Caco-2 (cell line): ENCODE results near the gene CXCL9. TPM values are rescaled to one million over a fixed set of nuclear protein-coding genes. Genes with fewer than 3 reads are reported as not detected.

Experiments used
- BruUV-seq: library from RNA; stranded (reverse); fragments of 400-500 nt; replicated peaks from 2 replicates; lab custom pipeline; 2021; lab: Mats Ljungman, UMichigan
- CTCF ChIA-PET: fragments of 300-600 bp; sonication (Branson Sonifier 250); formaldehyde crosslinking; loops from one replicate; lab custom pipeline; 2022; ENCODE audit warnings: antibody characterized with exemption; lab: Charles Lee
- POLR2A ChIA-PET: fragments of 300-600 bp; sonication (Branson Sonifier 250); formaldehyde crosslinking; loops from one replicate; lab custom pipeline; 2022; ENCODE audit warnings: antibody characterized with exemption; lab: Charles Lee
- DNase-seq, 2 experiments: peaks; one replicate each; pipeline versions ENCODE4 v3.0.0 to v3.0.0-alpha.2; 2020 to 2022
- H3K27me3 ChIP-seq: replicated peaks from 2 replicates; pipeline ENCODE4 v1.6.0; 2011; ENCODE audit warnings: low read length; ENCODE audit not compliant: control insufficient read depth, insufficient read depth
- H3K36me3 ChIP-seq: 2 replicates; pipeline ENCODE4 v1.5.1; 2011; ENCODE audit warnings: low read length; ENCODE audit not compliant: control insufficient read depth, insufficient read depth
- H3K4me1 ChIP-seq: fragments of 250-450 bp; sonication (Bioruptor Pico); 2 replicates; pipeline ENCODE4 v1.5.1; 2020; ENCODE audit warnings: mild to moderate bottlenecking
- H3K4me3 ChIP-seq: 2 replicates; pipeline ENCODE4 v1.5.1; 2011; ENCODE audit warnings: low read depth, mild to moderate bottlenecking, control low read depth, low read length
- H3K9me3 ChIP-seq: fragments of 250-450 bp; sonication (Bioruptor Pico); 2 replicates; pipeline ENCODE4 v1.5.1; 2020; ENCODE audit warnings: mild to moderate bottlenecking, moderate library complexity
- H3K27ac Mint-ChIP-seq: one replicate; pipeline ENCODE4 v1.8.0; 2022; ENCODE audit warnings: mixed read lengths; ENCODE audit not compliant: unreplicated experiment
- H3K27me3 Mint-ChIP-seq: one replicate; pipeline ENCODE4 v1.8.0; 2022; ENCODE audit warnings: mixed read lengths; ENCODE audit not compliant: insufficient read depth, unreplicated experiment
- H3K36me3 Mint-ChIP-seq: one replicate; pipeline ENCODE4 v1.8.0; 2022; ENCODE audit warnings: mild to moderate bottlenecking, mixed read lengths; ENCODE audit not compliant: insufficient read depth, unreplicated experiment
- H3K4me1 Mint-ChIP-seq: one replicate; pipeline ENCODE4 v1.8.0; 2022; ENCODE audit warnings: low read depth, mixed read lengths; ENCODE audit not compliant: unreplicated experiment
- H3K4me3 Mint-ChIP-seq: one replicate; pipeline ENCODE4 v1.8.0; 2022; ENCODE audit warnings: mild to moderate bottlenecking, moderate library complexity, mixed read lengths; ENCODE audit not compliant: unreplicated experiment
- H3K9me3 Mint-ChIP-seq: one replicate; pipeline ENCODE4 v1.8.0; 2022; ENCODE audit warnings: mixed read lengths; ENCODE audit not compliant: unreplicated experiment
- CTCF ChIP-seq, 2 experiments: fragments of 200-600 bp in 1 of 2; IDR thresholded peaks; 1 replicate in 1 of 2; 2 replicates in 1 of 2; pipeline versions ENCODE4 v1.5.1 to v1.8.0; 2011 to 2022; ENCODE audit warnings: antibody characterized with exemption in 1 of 2, control low read depth in 1 of 2, inconsistent platforms in 1 of 2, low read depth in 1 of 2, low read length in 1 of 2, mild to moderate bottlenecking in 1 of 2, moderate library complexity in 1 of 2; ENCODE audit not compliant: insufficient read depth in 1 of 2, severe bottlenecking in 1 of 2, unreplicated experiment in 1 of 2
- intact Hi-C: fragments of 100-400 bp; cut with micrococcal nuclease; formaldehyde crosslinking; loops from one replicate; pipeline ENCODE4 v1.10.0; 2022; ENCODE audit not compliant: unreplicated experiment
- total RNA-seq: library from RNA; stranded (reverse); gene quantifications from 2 replicates; pipeline ENCODE4 v1.2.3, GENCODE V29; 2022

CXCL9 gene
- total RNA-seq, 1 experiment from 2014 or later = not detected

- no TSS peak for BruUV-seq
- Histone ChIP-seq H3K4me3 (no peak overlapping the region), H3K9me3 (no peaks in the 10 kb centered on the region), H3K27me3 (no peaks in the 10 kb centered on the region), H3K36me3 (no peaks in the 10 kb centered on the region), H3K4me1 (no peaks in the 10 kb centered on the region)
- Mint-ChIP-seq H3K4me3 (no peak overlapping the region), H3K36me3 (no peaks in the 10 kb centered on the region), H3K27me3 (no peaks in the 10 kb centered on the region), H3K9me3 (no peaks in the 10 kb centered on the region), H3K4me1 (no peaks in the 10 kb centered on the region), H3K27ac (no peak overlapping the region)
- intact Hi-C loops = no loop called here
- POLR2A ChIA-PET = no interaction called here
- no peak for TF ChIP-seq CTCF (IDR thresholded peaks at IDR 0.05; ENCODE audit: insufficient read depth in 1 of 2, low read depth in 1 of 2, low read length in 1 of 2, severe bottlenecking in 1 of 2, unreplicated experiment in 1 of 2)
- no peak for DNase-seq
- CTCF ChIA-PET = no interaction called here
Observed at GRCh38 chr4:76024065-76024464, 16.8 kb upstream of the CXCL9 start.

- Mint-ChIP-seq H3K4me3 (no peak within 1 kb of the TSS), H3K36me3 (no peaks in the 10 kb centered on the region), H3K9me3 (no peaks in the 10 kb centered on the region), H3K27ac (no peak within 1 kb of the TSS), H3K27me3 (no peaks in the 10 kb centered on the region), H3K4me1 (no peaks in the 10 kb centered on the region)
- H3K9me3 ChIP-seq = no peaks in the 10 kb centered on the region
- no peak for DNase-seq
- TF ChIP-seq CTCF (IDR thresholded peaks at IDR 0.05; ENCODE audit: insufficient read depth in 1 of 2, low read depth in 1 of 2, low read length in 1 of 2, severe bottlenecking in 1 of 2, unreplicated experiment in 1 of 2) = no peak
- ChIA-PET POLR2A (no interaction called here), CTCF (no interaction called here)
- no peaks in the 10 kb centered on the region for H3K27me3 ChIP-seq
- BruUV-seq = no TSS peak
- H3K4me1 ChIP-seq = no peaks in the 10 kb centered on the region
- no peaks in the 10 kb centered on the region for H3K36me3 ChIP-seq
- intact Hi-C loops = no loop called here
- no peak within 1 kb of the TSS for H3K4me3 ChIP-seq
Observed at GRCh38 chr4:76023389-76023788, 16.1 kb upstream of the CXCL9 start, which contains the start of gene CXCL10. Gene CXCL10 (minus strand): TSS chr4:76023497. CDS start chr4:76023431, 66 bp downstream.

GRCh38 chr4:76022677-76023076 lies 15.4 kb upstream of the CXCL9 start:
- Mint-ChIP-seq H3K4me3 (no peak overlapping the region), H3K9me3 (no peaks in the 10 kb centered on the region), H3K27ac (no peak overlapping the region), H3K4me1 (no peaks in the 10 kb centered on the region), H3K36me3 (no peaks in the 10 kb centered on the region), H3K27me3 (no peaks in the 10 kb centered on the region)
- CTCF ChIA-PET = no interaction called here
- DNase-seq = no peak
- no peak overlapping the region for H3K4me3 ChIP-seq
- no peaks in the 10 kb centered on the region for H3K27me3 ChIP-seq
- intact Hi-C loops = no loop called here
- no peaks in the 10 kb centered on the region for H3K4me1 ChIP-seq
- no TSS peak for BruUV-seq
- TF ChIP-seq CTCF (IDR thresholded peaks at IDR 0.05; ENCODE audit: insufficient read depth in 1 of 2, low read depth in 1 of 2, low read length in 1 of 2, severe bottlenecking in 1 of 2, unreplicated experiment in 1 of 2) = no peak
- POLR2A ChIA-PET = no interaction called here
- no peaks in the 10 kb centered on the region for H3K9me3 ChIP-seq
- no peaks in the 10 kb centered on the region for H3K36me3 ChIP-seq
